GM12878 (cell line): ENCODE data around the gene RPP30. TPM values are rescaled to one million over a fixed set of nuclear protein-coding genes. Genes with fewer than 3 reads are reported as not detected.

Source experiments
- ATAC-seq: fragments of 200-7000 bp; cut with Tn5 transposase; 3 replicates; pipeline ENCODE4 v1.9.1; 2020; ENCODE audit warnings: mild to moderate bottlenecking, moderate library complexity
- BruUV-seq: library from RNA; stranded (reverse); fragments of 400-500 nt; replicated peaks from 2 replicates; lab custom pipeline; 2021; lab: Mats Ljungman, UMichigan
- CTCF ChIA-PET: fragments of 300-600 bp; sonication (Branson Sonifier 250); formaldehyde crosslinking; extraction: SDS; loops from one replicate; lab custom pipeline; 2021; ENCODE audit warnings: inconsistent platforms; lab: Yijun Ruan, JAX
- POLR2A ChIA-PET: fragments of 350-600 bp; formaldehyde crosslinking; extraction: SDS; loops from one replicate; lab custom pipeline; 2021; ENCODE audit warnings: inconsistent platforms; lab: Charles Lee
- RAD21 ChIA-PET: fragments of 300-600 bp; sonication (Branson Sonifier 250); formaldehyde crosslinking; loops from one replicate; lab custom pipeline; 2023; ENCODE audit warnings: antibody characterized with exemption; ENCODE audit not compliant: unreplicated experiment; lab: Charles Lee
- SMC1A ChIA-PET: fragments of 300-600 bp; sonication (Branson Sonifier 250); formaldehyde crosslinking; loops from one replicate; lab custom pipeline; 2023; ENCODE audit not compliant: unreplicated experiment, uncharacterized antibody; lab: Charles Lee
- DNase-seq: peaks from one replicate; pipeline ENCODE4 v3.0.0-alpha.2; 2011; ENCODE audit warnings: low read depth, low spot score
- FAIRE-seq: peaks from 3 replicates; lab custom pipeline; 2011; peaks lifted over from hg19 to GRCh38; lab: Jason Lieb, UNC
- H2AFZ ChIP-seq: 2 replicates; pipeline ENCODE4 v1.6.0; 2011; ENCODE audit warnings: low read depth, low read length, control low read depth; ENCODE audit not compliant: control insufficient read depth
- H3K27ac ChIP-seq: 2 replicates; pipeline ENCODE4 v1.5.1; 2011; ENCODE audit warnings: control low read depth; ENCODE audit not compliant: control insufficient read depth, insufficient read depth
- H3K27me3 ChIP-seq, 2 experiments: replicated peaks in 1 of 2; 2 replicates each; pipeline versions ENCODE4 v1.6.0 to v1.6.1; 2011; ENCODE audit warnings: low read length in 1 of 2; ENCODE audit not compliant: control insufficient read depth in 2 of 2, insufficient read depth in 2 of 2
- H3K36me3 ChIP-seq, 2 experiments: 2 replicates each; pipeline ENCODE4 v1.5.1; 2011; ENCODE audit warnings: low read length in 1 of 2; ENCODE audit not compliant: control insufficient read depth in 2 of 2, insufficient read depth in 2 of 2
- H3K4me1 ChIP-seq: 2 replicates; pipeline ENCODE4 v1.6.1; 2011; ENCODE audit warnings: mild to moderate bottlenecking, low read length, moderate library complexity, mixed read lengths; ENCODE audit not compliant: control insufficient read depth, insufficient read depth
- H3K4me2 ChIP-seq: 2 replicates; pipeline ENCODE4 v1.6.0; 2011; ENCODE audit warnings: control low read depth; ENCODE audit not compliant: control insufficient read depth, insufficient read depth
- H3K4me3 ChIP-seq: fragments of 200-600 bp; sonication (generic); 2 replicates; pipeline ENCODE4 v1.5.1; 2016
- H3K79me2 ChIP-seq: 2 replicates; pipeline ENCODE4 v1.6.0; 2011; ENCODE audit warnings: low read length; ENCODE audit not compliant: control insufficient read depth, insufficient read depth
- H3K9ac ChIP-seq: 2 replicates; pipeline ENCODE4 v1.8.0; 2011; ENCODE audit warnings: low read length, control low read depth, mixed read lengths; ENCODE audit not compliant: control insufficient read depth, insufficient read depth
- H3K9me3 ChIP-seq: replicated peaks from 3 replicates; pipeline ENCODE4 v1.5.1; 2011; ENCODE audit warnings: mild to moderate bottlenecking, low read length; ENCODE audit not compliant: control insufficient read depth, insufficient read depth
- H4K20me1 ChIP-seq: 2 replicates; pipeline ENCODE4 v1.6.0; 2011; ENCODE audit not compliant: control insufficient read depth, insufficient read depth
- JUNB ChIP-seq: IDR thresholded peaks from 2 replicates; pipeline ENCODE4 v1.6.1; 2016; ENCODE audit warnings: antibody characterized with exemption, mild to moderate bottlenecking
- WGBS: methylation state at CpG from one replicate; pipeline ENCODE4 v1.1.6; 2016; ENCODE audit warnings: low lambda C conversion rate; ENCODE audit not compliant: insufficient replicate concordance, insufficient coverage; ENCODE audit errors: missing lambda C conversion rate; 5-methylcytosine and 5-hydroxymethylcytosine counted together
- in situ Hi-C: fragments of 300-500 bp; cut with MboI; formaldehyde crosslinking; loops from 9 replicates; pipeline ENCODE4 v1.14.3; 2018; ENCODE audit warnings: mixed read lengths
- intact Hi-C: fragments of 100-400 bp; cut with micrococcal nuclease; formaldehyde crosslinking; loops from one replicate; pipeline ENCODE4 v1.14.2; 2022; ENCODE audit not compliant: unreplicated experiment
- polyA plus RNA-seq, 11 experiments: library from polyadenylated mRNA; depleted of rRNA in 4 of 11; unstranded in 6 of 11; stranded (reverse) in 5 of 11; fragments of >200 nt; fragmentation: Nextera tagmentation in 4 of 11; fragmentation: Illumina TruSeq in 1 of 11; extraction: Ambion mirVana in 4 of 11; extraction: Trizol in 1 of 11; gene quantifications; 1 replicate in 1 of 11; 2 replicates in 10 of 11; pipeline versions ENCODE4 v1.2.1 to v1.2.3, GENCODE V29; 2011 to 2016; ENCODE audit warnings: inconsistent platforms in 2 of 11, missing spikeins in 2 of 11, low read depth in 1 of 11
- total RNA-seq, 4 experiments: library from RNA; depleted of rRNA in 3 of 4; stranded (reverse); fragments of >200 nt in 3 of 4; fragmentation: Illumina TruSeq in 1 of 4; extraction: Trizol in 1 of 4; gene quantifications; 2 replicates each; pipeline versions ENCODE4 v1.2.1 to v1.2.3, GENCODE V29; 2013 to 2021
- TF ChIP-seq, protein P1 (sequence below): IDR thresholded peaks from 2 replicates; pipeline ENCODE4 v1.6.1; 2012; ENCODE audit warnings: improper control_type of control experiment, low read depth, low read length; ENCODE audit not compliant: insufficient replicate concordance

RPP30 gene
- total and polyA plus RNA-seq, 10 of the 15 experiments (the other 5 are each of a cell fraction or from before 2014, with no cell fraction given), result 48.0 to 208 (median 72.6) TPM

DNA sequence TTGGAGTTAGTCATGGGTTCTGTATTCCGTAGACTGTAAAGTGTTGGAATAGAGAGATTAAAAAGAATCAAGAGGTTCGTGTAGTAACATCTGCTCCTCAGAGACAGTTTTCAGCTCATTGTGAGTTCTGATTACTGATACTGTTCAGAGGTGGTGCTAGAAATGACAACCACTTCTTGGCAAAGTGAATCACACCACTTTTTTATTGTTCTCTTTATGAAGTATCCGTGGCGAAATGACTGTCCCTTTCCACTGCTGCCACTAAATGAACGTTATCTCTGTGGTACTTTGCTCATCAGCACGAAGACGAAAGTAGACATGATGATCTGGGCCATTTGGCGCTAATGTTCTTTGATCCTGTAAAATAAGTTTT, 860 bp downstream of the RPP30 start:
- H3K9ac ChIP-seq, result peak overlapping the region; percentile 78
- no peak for DNase-seq
- ChIA-PET POLR2A (no interaction called here), SMC1A (interaction anchor here (1.1 to 1.7 kb wide), 5 partner anchors 11 to 426 kb away, joined by 3 to 6 read pairs (median 4); no protein-coding TSS in a partner anchor), CTCF (interaction anchor here (1.1 to 3.5 kb wide), 12 partner anchors 7 to 535 kb away, joined by 3 to 20 read pairs (median 4); partner anchors contain the start of gene HTR7), RAD21 (interaction anchor here (1.0 kb wide), 2 partner anchors 39 to 120 kb away, joined by 3 read pairs; no protein-coding TSS in a partner anchor)
- peak; percentile 50 for TF ChIP-seq JUNB
- TF ChIP-seq, protein P1, sequence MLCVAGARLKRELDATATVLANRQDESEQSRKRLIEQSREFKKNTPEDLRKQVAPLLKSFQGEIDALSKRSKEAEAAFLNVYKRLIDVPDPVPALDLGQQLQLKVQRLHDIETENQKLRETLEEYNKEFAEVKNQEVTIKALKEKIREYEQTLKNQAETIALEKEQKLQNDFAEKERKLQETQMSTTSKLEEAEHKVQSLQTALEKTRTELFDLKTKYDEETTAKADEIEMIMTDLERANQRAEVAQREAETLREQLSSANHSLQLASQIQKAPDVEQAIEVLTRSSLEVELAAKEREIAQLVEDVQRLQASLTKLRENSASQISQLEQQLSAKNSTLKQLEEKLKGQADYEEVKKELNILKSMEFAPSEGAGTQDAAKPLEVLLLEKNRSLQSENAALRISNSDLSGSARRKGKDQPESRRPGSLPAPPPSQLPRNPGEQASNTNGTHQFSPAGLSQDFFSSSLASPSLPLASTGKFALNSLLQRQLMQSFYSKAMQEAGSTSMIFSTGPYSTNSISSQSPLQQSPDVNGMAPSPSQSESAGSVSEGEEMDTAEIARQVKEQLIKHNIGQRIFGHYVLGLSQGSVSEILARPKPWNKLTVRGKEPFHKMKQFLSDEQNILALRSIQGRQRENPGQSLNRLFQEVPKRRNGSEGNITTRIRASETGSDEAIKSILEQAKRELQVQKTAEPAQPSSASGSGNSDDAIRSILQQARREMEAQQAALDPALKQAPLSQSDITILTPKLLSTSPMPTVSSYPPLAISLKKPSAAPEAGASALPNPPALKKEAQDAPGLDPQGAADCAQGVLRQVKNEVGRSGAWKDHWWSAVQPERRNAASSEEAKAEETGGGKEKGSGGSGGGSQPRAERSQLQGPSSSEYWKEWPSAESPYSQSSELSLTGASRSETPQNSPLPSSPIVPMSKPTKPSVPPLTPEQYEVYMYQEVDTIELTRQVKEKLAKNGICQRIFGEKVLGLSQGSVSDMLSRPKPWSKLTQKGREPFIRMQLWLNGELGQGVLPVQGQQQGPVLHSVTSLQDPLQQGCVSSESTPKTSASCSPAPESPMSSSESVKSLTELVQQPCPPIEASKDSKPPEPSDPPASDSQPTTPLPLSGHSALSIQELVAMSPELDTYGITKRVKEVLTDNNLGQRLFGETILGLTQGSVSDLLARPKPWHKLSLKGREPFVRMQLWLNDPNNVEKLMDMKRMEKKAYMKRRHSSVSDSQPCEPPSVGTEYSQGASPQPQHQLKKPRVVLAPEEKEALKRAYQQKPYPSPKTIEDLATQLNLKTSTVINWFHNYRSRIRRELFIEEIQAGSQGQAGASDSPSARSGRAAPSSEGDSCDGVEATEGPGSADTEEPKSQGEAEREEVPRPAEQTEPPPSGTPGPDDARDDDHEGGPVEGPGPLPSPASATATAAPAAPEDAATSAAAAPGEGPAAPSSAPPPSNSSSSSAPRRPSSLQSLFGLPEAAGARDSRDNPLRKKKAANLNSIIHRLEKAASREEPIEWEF, result no peak
- WGBS, result 0% methylated on average over 8 of the region's 8 CpGs
- H3K27ac ChIP-seq, result peak overlapping the region; percentile 66
- in situ Hi-C loops, result no loop called here
- H3K4me1 ChIP-seq, result 0 out of 2 replicates have a peak, but pooled peaks cover 3% of the 10 kb centered on the region
- no peak for FAIRE-seq
- peak overlapping the region; percentile 94 for H2AFZ ChIP-seq
- no peaks in the 10 kb centered on the region for H4K20me1 ChIP-seq
- H3K79me2 ChIP-seq, result peaks cover 22% of the 10 kb centered on the region
- H3K27me3 ChIP-seq, result no peaks in the 10 kb centered on the region; a peak in 1 of 4 replicates
- peak overlapping the region; percentile 89 for H3K4me2 ChIP-seq
- TSS peak; percentile 72 for BruUV-seq
- H3K9me3 ChIP-seq, result no peaks in the 10 kb centered on the region; the same call in 1 of the 3 replicates
- ATAC-seq, result peak; percentile 4
- intact Hi-C loops, result no loop called here
- peak overlapping the region; percentile 87 for H3K4me3 ChIP-seq
- H3K36me3 ChIP-seq, result peaks cover 0 to 9% of the 10 kb centered on the region in 2 experiments; a peak in 3 of 4 replicates
